ENCODE data around the gene HYAL3.

The HYAL3 gene

GRCh38 chr3:50298836-50299637 is at the start of gene HYAL3, which contains the start of gene NAA80:
Gene HYAL3, minus strand, starts transcription at chr3:50299405. Its CDS starts 3,803 bp downstream, at chr3:50295602.
Gene NAA80, minus strand, starts transcription at chr3:50299405. Its CDS starts 1,942 bp downstream, at chr3:50297463.
- peak; percentile 97 for DNase-seq (ENCODE audit: low read depth)

GRCh38 chr3:50347187-50347813 is 48.1 kb upstream of the HYAL3 start:
- peak; percentile 65 for DNase-seq (ENCODE audit: low read depth)

GRCh38 chr3:50345586-50346234 is 46.5 kb upstream of the HYAL3 start, which contains the start of gene ZMYND10:
Gene ZMYND10, minus strand, starts transcription at chr3:50345732. Its CDS starts 153 bp downstream, at chr3:50345579.
- peak; percentile 53 for DNase-seq (ENCODE audit: low read depth)

GRCh38 chr3:50345008-50345407 is 45.8 kb upstream of the HYAL3 start:
- no peak for DNase-seq (ENCODE audit: low read depth)

- no peak for DNase-seq (ENCODE audit: low read depth)
These were observed 43.8 kb upstream of the HYAL3 start for GRCh38 chr3:50342813-50343633.

- no peak for DNase-seq (ENCODE audit: low read depth)
These were observed 42.9 kb upstream of the HYAL3 start for GRCh38 chr3:50341996-50342650.

GRCh38 chr3:50341537-50341936 is 42.3 kb upstream of the HYAL3 start:
- no peak for DNase-seq (ENCODE audit: low read depth)

GRCh38 chr3:50340448-50341329 is 41.5 kb upstream of the HYAL3 start, which contains the start of gene RASSF1:
Gene RASSF1, minus strand, starts transcription at chr3:50340836. Its CDS starts 31 bp downstream, at chr3:50340805.
- DNase-seq (ENCODE audit: low read depth), result peak; percentile 45

GRCh38 chr3:50340147-50340447 is 40.9 kb upstream of the HYAL3 start:
- no peak for DNase-seq (ENCODE audit: low read depth)

- no peak for DNase-seq (ENCODE audit: low read depth)
These were observed 40.4 kb upstream of the HYAL3 start for GRCh38 chr3:50339485-50340146.

GRCh38 chr3:50338965-50339364 is 39.8 kb upstream of the HYAL3 start:
- no peak for DNase-seq (ENCODE audit: low read depth)

GRCh38 chr3:50337175-50337861 is 38.1 kb upstream of the HYAL3 start:
- peak; percentile 92 for DNase-seq (ENCODE audit: low read depth)

- no peak for DNase-seq (ENCODE audit: low read depth)
These were observed 37.4 kb upstream of the HYAL3 start for GRCh38 chr3:50336452-50337174.

- no peak for DNase-seq (ENCODE audit: low read depth)
These were observed 35.3 kb upstream of the HYAL3 start for GRCh38 chr3:50334339-50335075.

- DNase-seq (ENCODE audit: low read depth), result no peak
These were observed 34.6 kb upstream of the HYAL3 start for GRCh38 chr3:50333744-50334328.

GRCh38 chr3:50331364-50331907 is 32.2 kb upstream of the HYAL3 start:
- DNase-seq (ENCODE audit: low read depth), result no peak

GRCh38 chr3:50330330-50330729 is 31.1 kb upstream of the HYAL3 start:
- DNase-seq (ENCODE audit: low read depth), result no peak

Data from activated gamma-delta T cell treated with anti-CD3 and anti-CD28 coated beads, Interleukin-2, amount 50 U/mL, for 16 hours (primary cell).